Ishikawa (cell line): ENCODE data around the gene CEP120.

Experiments used
- CEBPB ChIP-seq: IDR thresholded peaks from 2 replicates; pipeline ENCODE4 v1.6.1; 2012
- CREB1 ChIP-seq: IDR thresholded peaks from 2 replicates; pipeline ENCODE4 v1.6.1; 2012; ENCODE audit warnings: low read depth
- EP300 ChIP-seq: IDR thresholded peaks from 2 replicates; pipeline ENCODE4 v1.6.1; 2012; ENCODE audit warnings: borderline replicate concordance
- MAX ChIP-seq: IDR thresholded peaks from 2 replicates; pipeline ENCODE4 v1.6.1; 2012
- RAD21 ChIP-seq: IDR thresholded peaks from 2 replicates; pipeline ENCODE4 v1.6.1; 2012; ENCODE audit warnings: low read depth
- REST ChIP-seq: IDR thresholded peaks from 2 replicates; pipeline ENCODE4 v1.6.1; 2012; ENCODE audit warnings: low read depth, mild to moderate bottlenecking
- TAF1 ChIP-seq: IDR thresholded peaks from 2 replicates; pipeline ENCODE4 v1.6.1; 2012; ENCODE audit warnings: low read depth, mild to moderate bottlenecking
- YY1 ChIP-seq: IDR thresholded peaks from 2 replicates; pipeline ENCODE4 v1.6.1; 2012; ENCODE audit warnings: low read depth

GRCh38 chr5:123451047-123451446 is 27.8 kb upstream of the CEP120 start:
- TF ChIP-seq YY1 (no peak), CREB1 (no peak), CEBPB (no peak), EP300 (no peak), TAF1 (no peak), REST (no peak), RAD21 (no peak), MAX (no peak)
